Testis (tissue), 3 donors: ENCODE measurements around the gene MAOB. TPM values are rescaled to one million over a fixed set of nuclear protein-coding genes. Genes with fewer than 3 reads are reported as not detected.

ENCODE experiments used
- DNase-seq: peaks from one replicate; pipeline ENCODE4 v3.0.0-alpha.2; 2019
- H3K27ac ChIP-seq, 2 donors: fragments of 200-600 bp; sonication (generic); one replicate each; pipeline ENCODE4 v1.5.1; 2019
- H3K27me3 ChIP-seq: fragments of 200-600 bp; sonication (generic); one replicate; pipeline ENCODE4 v1.5.1; 2019
- H3K36me3 ChIP-seq: fragments of 200-600 bp; sonication (generic); one replicate; pipeline ENCODE4 v1.5.1; 2017; ENCODE audit warnings: low read depth; ENCODE audit errors: missing control alignments
- H3K4me1 ChIP-seq: fragments of 200-600 bp; sonication (generic); one replicate; pipeline ENCODE4 v1.5.1; 2019
- H3K4me3 ChIP-seq, 2 donors: fragments of 200-600 bp; sonication (generic); one replicate each; pipeline ENCODE4 v1.5.1; 2017 to 2019
- H3K9me3 ChIP-seq: fragments of 200-600 bp; sonication (generic); one replicate; pipeline ENCODE4 v1.5.1; 2017
- CTCF ChIP-seq, 3 experiments: fragments of 450-650 bp in 2 of 3; fragments of 200-600 bp in 1 of 3; sonication (generic) in 1 of 3; IDR thresholded peaks; one replicate each; pipeline ENCODE4 v1.5.1; 2016 to 2019; ENCODE audit warnings: antibody characterized with exemption in 3 of 3, mild to moderate bottlenecking in 2 of 3, moderate library complexity in 1 of 3
- POLR2A ChIP-seq: fragments of 450-650 bp; IDR thresholded peaks from one replicate; pipeline ENCODE4 v1.6.1; 2017; ENCODE audit warnings: antibody characterized with exemption, mild to moderate bottlenecking, moderate library complexity
- WGBS, 2 donors: methylation state at CpG; one replicate each; pipeline ENCODE4 v1.1.5; 2018; 5-methylcytosine and 5-hydroxymethylcytosine counted together
- intact Hi-C: fragments of 100-400 bp; cut with DNase I; formaldehyde crosslinking; loops from one replicate; pipeline ENCODE4 v1.15.1; 2023; ENCODE audit warnings: low total_unique reads
- polyA plus RNA-seq: library from polyadenylated mRNA; stranded (reverse); fragments of 350-450 nt; fragmentation: Illumina TruSeq; extraction: RNeasy Lipid Tissue Mini Kit (QIAGEN cat#74804); gene quantifications from one replicate; pipeline ENCODE4 v1.2.3, GENCODE V29; 2014; ENCODE audit warnings: low read depth, low replicate concordance; ENCODE audit not compliant: insufficient read depth
- total RNA-seq, 2 donors: library from RNA; depleted of rRNA; stranded (reverse); fragments of >200 nt; gene quantifications; one replicate each; pipeline ENCODE4 v1.2.3, GENCODE V29; 2016

The MAOB gene
- total and polyA plus RNA-seq, 3 donors from 2014 or later = 9.2 to 32.8 (median 12.8) TPM

GRCh38 chrX:43862434-43862833 lies 19.8 kb downstream of the MAOB start:
- intact Hi-C loops = no loop called here
- DNase-seq = no peak
- Histone ChIP-seq H3K4me1 (no peaks in the 10 kb centered on the region), H3K27ac (no peak overlapping the region), H3K9me3 (no peaks in the 10 kb centered on the region), H3K36me3 (no peaks in the 10 kb centered on the region), H3K4me3 (no peak overlapping the region), H3K27me3 (no peaks in the 10 kb centered on the region)
- 91 to 94% methylated on average over 1 of the region's 1 CpG for whole genome bisulfite sequencing, 2 donors
- no peak for TF ChIP-seq CTCF (IDR thresholded peaks at IDR 0.05)
- no peak for TF ChIP-seq POLR2A

GRCh38 chrX:43861750-43862149 lies 20.5 kb downstream of the MAOB start:
- intact Hi-C loops = no loop called here
- no peak for TF ChIP-seq POLR2A
- TF ChIP-seq CTCF (IDR thresholded peaks at IDR 0.05) = no peak
- DNase-seq = no peak
- no peaks in the 10 kb centered on the region for H3K36me3 ChIP-seq
- H3K4me3 ChIP-seq = no peak overlapping the region
- H3K9me3 ChIP-seq = no peaks in the 10 kb centered on the region
- no peaks in the 10 kb centered on the region for H3K4me1 ChIP-seq
- H3K27me3 ChIP-seq = no peaks in the 10 kb centered on the region
- 59 to 68% methylated on average over 4 of the region's 4 CpGs for whole genome bisulfite sequencing, 2 donors
- H3K27ac ChIP-seq = no peak overlapping the region

- intact Hi-C loops = no loop called here
Measured at GRCh38 chrX:43860646-43861370, 21.4 kb downstream of the MAOB start.

GRCh38 chrX:43853225-43853828 lies 28.9 kb downstream of the MAOB start:
- TF ChIP-seq POLR2A = no peak
- no peak for TF ChIP-seq CTCF (IDR thresholded peaks at IDR 0.05)
- Histone ChIP-seq H3K4me1 (no peaks in the 10 kb centered on the region), H3K27ac (no peak overlapping the region), H3K27me3 (no peaks in the 10 kb centered on the region), H3K4me3 (no peak overlapping the region), H3K36me3 (no peaks in the 10 kb centered on the region), H3K9me3 (no peaks in the 10 kb centered on the region)
- DNase-seq = no peak
- intact Hi-C loops = no loop called here
- 93 to 100% methylated on average over 2 to 5 of the region's 6 CpGs for WGBS, 2 donors

More at GRCh38 chrX:43860646-43861370, 21.4 kb downstream of the MAOB start:
- no peak for DNase-seq
- Histone ChIP-seq H3K9me3 (no peaks in the 10 kb centered on the region), H3K27ac (no peak overlapping the region), H3K4me1 (no peaks in the 10 kb centered on the region), H3K27me3 (no peaks in the 10 kb centered on the region), H3K36me3 (no peaks in the 10 kb centered on the region), H3K4me3 (no peak overlapping the region)
- WGBS, 2 donors = 42 to 43% methylated on average over 7 to 8 of the region's 8 CpGs
- no peak for TF ChIP-seq POLR2A
- no peak for TF ChIP-seq CTCF (IDR thresholded peaks at IDR 0.05)
